ENCODE measurements around the gene SHLD1. TPM values are rescaled to one million over a fixed set of nuclear protein-coding genes. Genes with fewer than 3 reads are reported as not detected.

The SHLD1 gene
- total RNA-seq, 1 experiment from 2014 or later: 6.7 TPM

DNA sequence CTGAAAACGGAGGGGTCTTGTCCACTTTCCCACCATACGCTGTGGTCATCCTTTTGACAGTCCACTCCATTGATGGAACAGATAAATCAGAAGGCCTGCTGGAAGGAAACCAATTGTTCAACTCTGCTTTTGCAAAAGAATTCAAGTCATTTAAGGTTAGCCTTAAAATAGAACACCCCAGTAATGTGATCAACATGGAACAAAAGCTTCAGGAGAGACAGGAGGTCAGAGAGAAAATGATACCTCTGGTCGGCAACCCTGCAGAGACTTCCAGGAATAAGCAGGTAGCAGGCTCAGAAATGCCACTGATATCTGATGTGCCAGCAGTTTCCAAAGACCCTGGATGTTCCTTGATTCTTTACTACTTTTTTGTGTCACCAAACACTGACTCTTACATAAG lies 39.6 kb upstream of the SHLD1 start:
- Mint-ChIP-seq H3K4me3 (no peak overlapping the region), H3K27ac (no peak overlapping the region), H3K9me3 (no peaks in the 10 kb centered on the region), H3K36me3 (ENCODE audit: insufficient read depth in 1 of 3, low read depth in 3 of 3) (no peaks in the 10 kb centered on the region), H3K27me3 (ENCODE audit: low read depth) (no peaks in the 10 kb centered on the region), H3K4me1 (peaks cover 4 to 8% of the 10 kb centered on the region in 2 experiments; a peak in 2 of 4 replicates)
- Histone ChIP-seq H3K79me2 (ENCODE audit: insufficient read depth, low read length) (no peaks in the 10 kb centered on the region), H2BK20ac (ENCODE audit: low read depth, low read length, poor library complexity, severe bottlenecking) (no peak overlapping the region), H2AK5ac (ENCODE audit: insufficient read length, low read length) (no peak overlapping the region), H3K9me3 (ENCODE audit: control insufficient read depth, low read depth, low read length) (no peaks in the 10 kb centered on the region), H3K4me2 (ENCODE audit: insufficient read depth, insufficient read length, low read length) (no peak overlapping the region), H3K27me3 (ENCODE audit: insufficient read depth, low read length) (no peaks in the 10 kb centered on the region), H3K56ac (ENCODE audit: insufficient read length, low read depth, low read length) (no peak overlapping the region), H2BK5ac (ENCODE audit: insufficient read length, low read length) (no peak overlapping the region), H4K5ac (ENCODE audit: insufficient read length, low read depth, low read length) (no peak overlapping the region), H3K4ac (ENCODE audit: low read depth, low read length) (no peak overlapping the region), H4K20me1 (ENCODE audit: control insufficient read depth, insufficient read depth, insufficient read length) (no peaks in the 10 kb centered on the region), H3K27ac (ENCODE audit: insufficient read length, low read depth, low read length) (no peak overlapping the region), H3K23me2 (ENCODE audit: insufficient read length, low read depth, low read length, poor library complexity, severe bottlenecking) (no peaks in the 10 kb centered on the region), H3K18ac (ENCODE audit: insufficient read length, low read depth, low read length) (no peak overlapping the region), H2BK12ac (ENCODE audit: insufficient read length, low read depth, low read length) (no peak overlapping the region), H3K79me1 (ENCODE audit: insufficient read depth, low read depth, low read length, poor library complexity, severe bottlenecking) (no peaks in the 10 kb centered on the region), H4K91ac (ENCODE audit: insufficient read length, low read depth, low read length) (no peak overlapping the region), H2BK120ac (ENCODE audit: low read depth, low read length, poor library complexity, severe bottlenecking) (no peak overlapping the region), H2BK15ac (ENCODE audit: low read depth, low read length) (no peak overlapping the region), H3K23ac (ENCODE audit: insufficient read length, low read depth, low read length) (no peak overlapping the region), H3K14ac (ENCODE audit: insufficient read depth, low read length) (no peak overlapping the region), H3K4me1 (ENCODE audit: insufficient read depth, low read length) (no peaks in the 10 kb centered on the region), H3K9ac (ENCODE audit: extremely low read depth, insufficient read length, low read length) (no peak overlapping the region), H3T11ph (ENCODE audit: low read length) (no peak overlapping the region), H4K8ac (replicated peaks; ENCODE audit: insufficient read length, low read depth, low read length) (no peak overlapping the region), H2AFZ (ENCODE audit: low read length) (no peak overlapping the region)
- TF ChIP-seq, protein P1, sequence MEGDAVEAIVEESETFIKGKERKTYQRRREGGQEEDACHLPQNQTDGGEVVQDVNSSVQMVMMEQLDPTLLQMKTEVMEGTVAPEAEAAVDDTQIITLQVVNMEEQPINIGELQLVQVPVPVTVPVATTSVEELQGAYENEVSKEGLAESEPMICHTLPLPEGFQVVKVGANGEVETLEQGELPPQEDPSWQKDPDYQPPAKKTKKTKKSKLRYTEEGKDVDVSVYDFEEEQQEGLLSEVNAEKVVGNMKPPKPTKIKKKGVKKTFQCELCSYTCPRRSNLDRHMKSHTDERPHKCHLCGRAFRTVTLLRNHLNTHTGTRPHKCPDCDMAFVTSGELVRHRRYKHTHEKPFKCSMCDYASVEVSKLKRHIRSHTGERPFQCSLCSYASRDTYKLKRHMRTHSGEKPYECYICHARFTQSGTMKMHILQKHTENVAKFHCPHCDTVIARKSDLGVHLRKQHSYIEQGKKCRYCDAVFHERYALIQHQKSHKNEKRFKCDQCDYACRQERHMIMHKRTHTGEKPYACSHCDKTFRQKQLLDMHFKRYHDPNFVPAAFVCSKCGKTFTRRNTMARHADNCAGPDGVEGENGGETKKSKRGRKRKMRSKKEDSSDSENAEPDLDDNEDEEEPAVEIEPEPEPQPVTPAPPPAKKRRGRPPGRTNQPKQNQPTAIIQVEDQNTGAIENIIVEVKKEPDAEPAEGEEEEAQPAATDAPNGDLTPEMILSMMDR (conservative IDR thresholded peaks at IDR 0.05): no peak
- no CpG with 5 or more reads among the region's 3 CpGs for WGBS (ENCODE audit: extremely low coverage, insufficient read length, low lambda C conversion rate)
- no peak for DNase-seq

All from H9 (cell line).